Pancreas (tissue), 10 donors: Measurements from ENCODE around the gene UNC5B. TPM values are rescaled to one million over a fixed set of nuclear protein-coding genes. Genes with fewer than 3 reads are reported as not detected.

Experiments used
- ATAC-seq, 4 donors: fragments of 200-7000 bp; cut with Tn5 transposase; one replicate each; pipeline versions ENCODE4 v1.8.0 to v1.9.1; 2020; ENCODE audit warnings: mild to moderate bottlenecking in 4 of 4, moderate library complexity in 4 of 4
- DNase-seq, 6 donors: peaks; one replicate each; pipeline ENCODE4 v3.0.0-alpha.2; 2020
- FAIRE-seq: peaks from 2 replicates; lab custom pipeline; 2012; peaks lifted over from hg19 to GRCh38; lab: Jason Lieb, UNC
- H3K27ac ChIP-seq, 4 donors: fragments of 200-600 bp; sonication (generic); 1 replicate in 3 of 4; 2 replicates in 1 of 4; pipeline versions ENCODE4 v1.5.0 to v1.8.0; 2020
- H3K27me3 ChIP-seq, 4 donors: fragments of 200-600 bp; one replicate each; pipeline ENCODE4 v1.8.0; 2021
- H3K36me3 ChIP-seq, 3 donors: fragments of 200-600 bp; sonication (generic) in 1 of 3; one replicate each; pipeline versions ENCODE4 v1.5.0 to v1.8.0; 2020 to 2021
- H3K4me1 ChIP-seq, 3 donors: fragments of 200-600 bp; one replicate each; pipeline ENCODE4 v1.8.0; 2021
- H3K4me3 ChIP-seq, 4 donors: fragments of 200-600 bp; sonication (generic) in 2 of 4; one replicate each; pipeline versions ENCODE4 v1.5.0 to v1.8.0; 2020 to 2021
- H3K9me3 ChIP-seq, 4 donors: fragments of 200-600 bp; one replicate each; pipeline ENCODE4 v1.8.0; 2021
- CTCF ChIP-seq, 4 donors: fragments of 200-600 bp; sonication (generic) in 3 of 4; IDR thresholded peaks; one replicate each; pipeline versions ENCODE4 v1.5.0 to v1.8.0; 2021; ENCODE audit warnings: antibody characterized with exemption in 4 of 4
- whole genome bisulfite sequencing, 2 donors: extraction: QIAGEN DNeasy Blood & Tissue Kit; methylation state at CpG; one replicate each; pipeline ENCODE4 v1.1.7; 2013; 5-methylcytosine and 5-hydroxymethylcytosine counted together
- intact Hi-C, 3 donors: fragments of 100-400 bp; cut with DNase I; formaldehyde crosslinking; loops; one replicate each; pipeline versions ENCODE4 v1.11.1 to v1.14.2; 2022
- polyA plus RNA-seq, 2 donors: library from polyadenylated mRNA; stranded (reverse); fragments of 200-250 nt; gene quantifications; one replicate each; pipeline ENCODE4 v1.2.3, GENCODE V29; 2013
- total RNA-seq, 6 donors: library from RNA; stranded (reverse); fragmentation: NEBNext Ultra II Directional in 4 of 6; extraction: Animal tissue kit (Norgen Biotek cat#: 25700) in 4 of 6; gene quantifications; one replicate each; pipeline versions ENCODE4 v1.2.1 to v1.2.4, GENCODE V29; 2021 to 2023
- donor health status: healthy with polysubstance abuse.
- donor health status: DM: no; HTN: no; CAD: no; lungs with moderate emphysema.
- donor health status: DM: no; HTN: no; CAD: no.
- donor health status: control.
- donor health status: control.
- donor health status: Bipolar disorder and iron deficiency.
- donor health status: DM: yes; HTN: yes; CAD: no.
- donor health status: DM: no; HTN: no; CAD: no.
- donor health status: DM: no; HTN: no; CAD: no.
- donor health status: DM: yes; HTN: yes; CAD: no.

The UNC5B gene
- total and polyA plus RNA-seq, 8 donors = 2.4 to 7.7 (median 4.2) TPM

GRCh38 chr10:71259815-71260501, 47.6 kb downstream of the UNC5B start:
- no peak for ATAC-seq
- intact Hi-C loops = no loop called here
- no peak for FAIRE-seq
- Histone ChIP-seq H3K4me3 (no peak overlapping the region), H3K4me1 (no peaks in the 10 kb centered on the region), H3K9me3 (no peaks in the 10 kb centered on the region), H3K27ac (no peak overlapping the region), H3K36me3 (no peaks in the 10 kb centered on the region), H3K27me3 (no peaks in the 10 kb centered on the region)
- TF ChIP-seq CTCF (IDR thresholded peaks at IDR 0.05) = no peak
- peak in 1 of 6 donors; percentile 59 for DNase-seq
- 79 to 82% methylated on average over 11 to 13 of the region's 13 CpGs for WGBS, 2 donors

GRCh38 chr10:71260622-71261325, 48.4 kb downstream of the UNC5B start:
- Histone ChIP-seq H3K36me3 (no peaks in the 10 kb centered on the region), H3K9me3 (no peaks in the 10 kb centered on the region), H3K27me3 (no peaks in the 10 kb centered on the region), H3K27ac (no peak overlapping the region), H3K4me1 (no peaks in the 10 kb centered on the region), H3K4me3 (no peak overlapping the region)
- intact Hi-C loops = no loop called here
- 89 to 90% methylated on average over 13 of the region's 13 CpGs for WGBS, 2 donors
- DNase-seq (peak in 1 of 6 donors; percentile 32), ATAC-seq (peak in 1 of 4 donors; percentile 10), FAIRE-seq (no peak)
- no peak for TF ChIP-seq CTCF (IDR thresholded peaks at IDR 0.05)

GRCh38 chr10:71262027-71262426, 49.7 kb downstream of the UNC5B start:
- intact Hi-C loops = no loop called here
- Histone ChIP-seq H3K27ac (no peak overlapping the region), H3K9me3 (no peaks in the 10 kb centered on the region), H3K4me1 (no peaks in the 10 kb centered on the region), H3K27me3 (no peaks in the 10 kb centered on the region), H3K4me3 (no peak overlapping the region), H3K36me3 (no peaks in the 10 kb centered on the region)
- 90 to 93% methylated on average over 8 of the region's 8 CpGs for WGBS, 2 donors
- TF ChIP-seq CTCF (IDR thresholded peaks at IDR 0.05) = no peak
- FAIRE-seq (no peak), DNase-seq (peak in 1 of 6 donors; percentile 15), ATAC-seq (no peak)

- Histone ChIP-seq H3K4me1 (no peaks in the 10 kb centered on the region), H3K4me3 (no peak overlapping the region), H3K9me3 (no peaks in the 10 kb centered on the region), H3K36me3 (no peaks in the 10 kb centered on the region), H3K27ac (peak overlapping the region in 1 of 4 donors; percentile 44), H3K27me3 (no peaks in the 10 kb centered on the region)
- no peak for DNase-seq
- intact Hi-C loops = no loop called here
- TF ChIP-seq CTCF (IDR thresholded peaks at IDR 0.05) = no peak
- no peak for ATAC-seq
- no peak for FAIRE-seq
- 73 to 84% methylated on average over 5 of the region's 5 CpGs for WGBS, 2 donors
Observed at GRCh38 chr10:71262817-71263216, 50.4 kb downstream of the UNC5B start.

- Histone ChIP-seq H3K36me3 (no peaks in the 10 kb centered on the region), H3K4me3 (no peak overlapping the region), H3K27me3 (no peaks in the 10 kb centered on the region), H3K4me1 (no peaks in the 10 kb centered on the region), H3K27ac (peak overlapping the region in 2 of 4 donors; percentile 4 to 44), H3K9me3 (no peaks in the 10 kb centered on the region)
- ATAC-seq (peak in 2 of 4 donors; percentile 56 to 62), DNase-seq (peak in 2 of 6 donors; percentile 31 to 33), FAIRE-seq (no peak)
- 37 to 48% methylated on average over 9 of the region's 9 CpGs for WGBS, 2 donors
- no peak for TF ChIP-seq CTCF (IDR thresholded peaks at IDR 0.05)
- intact Hi-C loops = no loop called here
Observed at GRCh38 chr10:71263376-71263775, 51.0 kb downstream of the UNC5B start.
